Small intestine (tissue), 7 donors: ENCODE measurements around the gene B3GNT9. TPM values are rescaled to one million over a fixed set of nuclear protein-coding genes. Genes with fewer than 3 reads are reported as not detected.

Experiments used
- DNase-seq, 2 donors: peaks; one replicate each; pipeline versions ENCODE4 v3.0.0 to v3.0.0-alpha.2; 2013
- FAIRE-seq: peaks from 2 replicates; lab custom pipeline; 2012; peaks lifted over from hg19 to GRCh38; lab: Jason Lieb, UNC
- H3K27ac ChIP-seq, 3 donors: one replicate each; pipeline ENCODE4 v1.5.1; 2013; ENCODE audit warnings: low read length in 2 of 3, mild to moderate bottlenecking in 2 of 3, control low read depth in 1 of 3, inconsistent platforms in 1 of 3, low read depth in 1 of 3, moderate library complexity in 1 of 3
- H3K27me3 ChIP-seq, 3 donors: one replicate each; pipeline ENCODE4 v1.6.1; 2013; ENCODE audit warnings: low read length in 3 of 3, inconsistent platforms in 1 of 3; ENCODE audit not compliant: control insufficient read depth in 3 of 3, insufficient read depth in 3 of 3
- H3K36me3 ChIP-seq, 3 donors: one replicate each; pipeline ENCODE4 v1.6.1; 2013; ENCODE audit warnings: low read length in 3 of 3, inconsistent platforms in 1 of 3, low read depth in 1 of 3, mild to moderate bottlenecking in 1 of 3, moderate library complexity in 1 of 3; ENCODE audit not compliant: control insufficient read depth in 3 of 3, insufficient read depth in 2 of 3
- H3K4me1 ChIP-seq, 3 donors: one replicate each; pipeline ENCODE4 v1.6.1; 2013; ENCODE audit warnings: low read length in 2 of 3, inconsistent platforms in 1 of 3, low read depth in 1 of 3, mild to moderate bottlenecking in 1 of 3, moderate library complexity in 1 of 3; ENCODE audit not compliant: control insufficient read depth in 3 of 3, insufficient read depth in 2 of 3
- H3K4me3 ChIP-seq, 3 donors: one replicate each; pipeline ENCODE4 v1.5.1; 2013; ENCODE audit warnings: low read length in 3 of 3, control low read depth in 1 of 3, inconsistent platforms in 1 of 3, low read depth in 1 of 3, mild to moderate bottlenecking in 1 of 3, moderate library complexity in 1 of 3
- H3K9me3 ChIP-seq, 2 donors: one replicate each; pipeline ENCODE4 v1.6.1; 2013; ENCODE audit warnings: low read depth in 1 of 2, low read length in 1 of 2; ENCODE audit not compliant: control insufficient read depth in 2 of 2, insufficient read depth in 1 of 2
- WGBS, 3 donors: extraction: QIAGEN DNeasy Blood & Tissue Kit; methylation state at CpG; one replicate each; pipeline ENCODE4 v1.1.7; 2013; 5-methylcytosine and 5-hydroxymethylcytosine counted together
- polyA plus RNA-seq, 4 donors: library from polyadenylated mRNA; stranded (reverse) in 3 of 4; unstranded in 1 of 4; fragments of 200-250 nt in 3 of 4; fragments of 120-200 nt in 1 of 4; gene quantifications; one replicate each; pipeline versions ENCODE4 v1.2.1 to v1.2.3, GENCODE V29; 2013
- donor health status: healthy with polysubstance abuse.
- donor health status: control.
- donor health status: control.
- donor health status: Bipolar disorder and iron deficiency.
- donor health status: healthy.

Gene B3GNT9
- polyA plus RNA-seq, 4 donors = 0.89 to 4.9 (median 2.6) TPM

DNA sequence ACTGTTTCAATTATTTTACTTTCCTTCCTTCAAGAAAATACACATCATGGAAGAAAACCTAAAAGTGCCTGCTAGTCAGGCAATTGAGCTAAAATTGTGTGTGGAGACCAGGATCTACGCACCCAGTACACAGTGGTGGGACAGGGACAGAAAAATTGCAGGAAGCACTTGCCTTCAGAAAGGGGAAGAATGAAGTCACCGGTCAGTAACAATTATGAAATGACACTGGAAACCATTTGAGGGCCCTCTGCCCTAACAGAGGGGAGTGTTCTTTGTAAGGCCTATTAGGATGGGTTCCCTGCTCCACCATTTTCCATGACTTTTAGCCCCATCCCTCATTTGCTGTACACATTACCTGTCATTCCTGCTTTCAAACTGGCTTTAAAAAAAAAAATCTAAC, 45.6 kb downstream of the B3GNT9 start:
- peaks cover 0 to 2% (median 0%) of the 10 kb centered on the region in 3 donors for H3K36me3 ChIP-seq
- WGBS, 3 donors = 71 to 79% (median 79%) methylated on average over 2 of the region's 2 CpGs
- H3K27ac ChIP-seq = no peak overlapping the region
- FAIRE-seq (no peak), DNase-seq (no peak)
- H3K9me3 ChIP-seq = no peaks in the 10 kb centered on the region
- no peak overlapping the region for H3K4me3 ChIP-seq
- no peaks in the 10 kb centered on the region for H3K27me3 ChIP-seq
- peaks cover 0 to 6% (median 2%) of the 10 kb centered on the region in 3 donors for H3K4me1 ChIP-seq

- no peak overlapping the region for H3K27ac ChIP-seq
- FAIRE-seq (no peak), DNase-seq (peak; percentile 12)
- no peaks in the 10 kb centered on the region for H3K9me3 ChIP-seq
- no peaks in the 10 kb centered on the region for H3K27me3 ChIP-seq
- 66 to 79% (median 73%) methylated on average over 6 of the region's 6 CpGs for WGBS, 3 donors
- no peaks in the 10 kb centered on the region for H3K36me3 ChIP-seq
- no peak overlapping the region for H3K4me3 ChIP-seq
- peaks cover 0 to 6% (median 2%) of the 10 kb centered on the region in 3 donors for H3K4me1 ChIP-seq
These were observed 46.0 kb downstream of the B3GNT9 start for GRCh38 chr16:67104845-67105244.

GRCh38 chr16:67104061-67104460, 46.7 kb downstream of the B3GNT9 start:
- Histone ChIP-seq H3K27ac (no peak overlapping the region), H3K27me3 (no peaks in the 10 kb centered on the region), H3K4me1 (peaks cover 0 to 4% (median under 1%) of the 10 kb centered on the region in 3 donors), H3K9me3 (no peaks in the 10 kb centered on the region), H3K4me3 (no peak overlapping the region), H3K36me3 (peaks cover 0 to 2% (median 0%) of the 10 kb centered on the region in 3 donors)
- DNase-seq (peak in 1 of 2 donors; percentile 24), FAIRE-seq (no peak)
- WGBS, 3 donors = 60 to 63% (median 61%) methylated on average over 4 of the region's 4 CpGs

DNA sequence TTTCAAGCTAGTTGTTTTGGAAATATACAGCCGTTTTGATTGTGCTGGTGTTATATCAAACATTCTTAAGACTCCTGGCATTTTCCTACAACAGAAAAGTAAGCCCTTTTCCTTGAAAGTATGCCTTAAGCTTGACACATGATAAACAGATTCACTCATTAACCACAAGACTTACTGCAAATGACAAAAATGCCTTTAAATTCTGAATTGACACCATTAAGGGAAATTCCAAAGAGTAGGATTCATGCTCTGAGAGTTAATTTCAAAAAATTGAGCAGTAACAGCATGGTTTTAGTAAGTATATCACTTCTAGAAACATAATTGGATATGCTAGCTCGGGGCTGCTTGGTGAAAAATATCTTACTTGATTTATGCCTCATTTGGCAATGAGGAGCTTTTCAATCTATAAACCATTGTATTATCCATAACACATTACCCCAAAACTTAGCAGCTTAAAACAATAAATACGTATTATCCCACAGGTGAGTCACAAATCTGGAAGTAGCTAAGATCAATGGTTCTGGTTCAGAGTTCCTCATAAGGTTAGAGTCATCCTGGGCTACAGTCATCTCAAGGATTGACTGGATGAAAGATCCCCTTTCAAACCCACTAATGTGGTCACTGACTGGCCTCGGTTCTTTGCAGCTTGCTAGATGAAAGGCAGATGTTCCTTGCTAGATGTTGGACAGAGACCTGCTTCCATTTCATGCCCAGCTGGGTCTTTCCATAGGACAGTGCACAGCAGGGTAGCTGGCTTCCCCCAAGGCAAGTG, 49.3 kb downstream of the B3GNT9 start:
- Histone ChIP-seq H3K4me3 (no peak overlapping the region), H3K36me3 (peaks cover 0 to 11% (median 4%) of the 10 kb centered on the region in 3 donors), H3K4me1 (no peaks in the 10 kb centered on the region), H3K9me3 (no peaks in the 10 kb centered on the region), H3K27me3 (no peaks in the 10 kb centered on the region), H3K27ac (no peak overlapping the region)
- DNase-seq (no peak), FAIRE-seq (no peak)
- 77 to 88% (median 77%) methylated on average over 4 of the region's 4 CpGs for WGBS, 3 donors

DNA sequence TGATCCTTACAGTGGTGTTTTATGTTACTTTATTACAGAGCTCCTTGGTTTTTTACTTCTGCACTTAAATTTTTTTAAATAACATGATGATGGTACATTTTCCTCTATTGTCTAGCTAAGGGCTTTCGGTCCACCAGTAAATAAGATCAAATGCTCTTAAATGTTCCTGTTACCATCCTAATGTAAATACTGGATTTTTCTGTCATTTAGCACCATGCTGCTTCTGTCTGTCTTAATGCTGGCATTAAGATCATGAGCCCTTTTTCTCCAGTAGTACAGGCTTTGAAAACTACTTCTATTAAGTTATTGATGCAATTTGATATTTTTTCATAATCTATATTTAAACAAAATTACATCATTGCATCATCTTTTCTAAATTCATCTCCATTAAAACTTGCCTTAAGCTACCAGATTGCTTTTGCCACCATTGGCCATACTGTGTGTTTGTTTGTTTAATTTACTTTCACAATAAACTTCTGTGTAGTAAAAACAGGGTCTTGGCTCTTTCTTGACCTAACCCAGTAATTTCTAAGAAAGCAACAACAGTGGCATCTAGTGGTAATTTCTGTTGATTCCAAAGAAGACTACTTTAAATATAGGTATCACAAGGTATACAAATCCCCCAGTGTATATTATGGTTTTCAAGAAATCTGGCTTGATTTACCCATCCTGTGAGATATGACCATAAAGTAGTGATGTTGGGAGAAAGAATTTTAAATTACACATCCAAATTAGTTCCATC, 50.1 kb downstream of the B3GNT9 start:
- Histone ChIP-seq H3K4me1 (no peaks in the 10 kb centered on the region), H3K9me3 (no peaks in the 10 kb centered on the region), H3K4me3 (no peak overlapping the region), H3K27me3 (no peaks in the 10 kb centered on the region), H3K36me3 (peaks cover 0 to 15% (median 4%) of the 10 kb centered on the region in 3 donors), H3K27ac (no peak overlapping the region)
- DNase-seq = no peak
- WGBS, 3 donors = 100% methylated on average over 1 of the region's 1 CpG
- FAIRE-seq = no peak

DNA sequence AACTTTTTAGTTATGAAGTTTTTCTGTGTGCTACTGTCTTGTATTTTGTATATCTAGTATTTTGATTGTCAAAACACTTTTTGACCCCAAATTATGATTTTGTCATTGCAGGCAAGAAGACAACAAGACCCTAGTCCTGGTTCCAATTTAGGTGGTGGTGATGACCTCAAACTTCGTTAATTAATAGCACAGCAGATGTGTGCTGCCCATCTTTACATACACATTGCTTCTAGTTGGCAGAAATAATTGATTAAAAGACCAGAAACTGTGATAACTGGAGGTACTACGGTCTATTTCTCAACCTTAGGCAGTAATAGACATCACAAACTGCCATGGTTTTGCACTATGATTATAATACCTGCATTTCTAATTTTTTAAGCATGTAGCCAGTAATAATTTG, 52.2 kb downstream of the B3GNT9 start:
- peaks cover 0 to 21% (median 4%) of the 10 kb centered on the region in 3 donors for H3K36me3 ChIP-seq
- WGBS, 3 donors = 79 to 96% (median 93%) methylated on average over 2 of the region's 2 CpGs
- H3K27ac ChIP-seq = no peak overlapping the region
- no peak overlapping the region for H3K4me3 ChIP-seq
- DNase-seq (no peak), FAIRE-seq (no peak)
- no peaks in the 10 kb centered on the region for H3K4me1 ChIP-seq
- H3K9me3 ChIP-seq = no peaks in the 10 kb centered on the region
- H3K27me3 ChIP-seq = no peaks in the 10 kb centered on the region

Other genes with a start within 250 kb of the B3GNT9 start
- gene CDH16, start 232.1 kb downstream of the B3GNT9 start, polyA plus RNA-seq = 1 to 10 TPM in 3 of 4 donors, under 1 TPM in 1; 0.91 to 8.5 (median 4.4) TPM
- gene RRAD, start 225.5 kb downstream of the B3GNT9 start, polyA plus RNA-seq = 10 to 100 TPM in 1 of 4 donors, 1 to 10 TPM in 2, under 1 TPM in 1; 0.83 to 10.9 (median 3.6) TPM
- gene CIAO2B, start 216.6 kb downstream of the B3GNT9 start, polyA plus RNA-seq = 100 to 1,000 TPM in 3 of 4 donors, 10 to 100 TPM in 1; 79.7 to 274 (median 232) TPM
- gene CES2, start 215.5 kb downstream of the B3GNT9 start, polyA plus RNA-seq = 100 to 1,000 TPM; 221 to 337 (median 294) TPM
- gene CES3, start 189.7 kb downstream of the B3GNT9 start, polyA plus RNA-seq = 10 to 100 TPM; 14.6 to 36.0 (median 24.3) TPM
- 10 to 100 TPM in 2 of 4 donors, 1 to 10 TPM in 2; 4.8 to 26.3 (median 10.5) TPM for gene CES4A, start 162.4 kb downstream of the B3GNT9 start, polyA plus RNA-seq
- 10 to 100 TPM in 2 of 4 donors, 1 to 10 TPM in 2; 5.4 to 21.6 (median 10.7) TPM for gene CBFB, start 121.8 kb downstream of the B3GNT9 start, polyA plus RNA-seq
- gene PHAF1, start 41.1 kb downstream of the B3GNT9 start, polyA plus RNA-seq = 10 to 100 TPM in 2 of 4 donors, 1 to 10 TPM in 2; 5.9 to 13.6 (median 8.7) TPM
- 10 to 100 TPM; 16.6 to 37.8 (median 23.6) TPM for gene TRADD, start 8.9 kb upstream of the B3GNT9 start, polyA plus RNA-seq
- gene FBXL8, start 9.0 kb upstream of the B3GNT9 start, polyA plus RNA-seq = 10 to 100 TPM in 1 of 4 donors, 1 to 10 TPM in 3; 5.8 to 13.1 (median 6.9) TPM
- 10 to 100 TPM in 1 of 4 donors, 1 to 10 TPM in 3; 4.6 to 15.1 (median 7.6) TPM for gene HSF4, start 13.7 kb upstream of the B3GNT9 start, polyA plus RNA-seq
- gene NOL3, start 19.5 kb upstream of the B3GNT9 start, polyA plus RNA-seq = 10 to 100 TPM in 2 of 4 donors, 1 to 10 TPM in 2; 4.5 to 17.1 (median 9.5) TPM
- 10 to 100 TPM; 15.7 to 19.0 (median 18.2) TPM for gene MATCAP1, start 33.0 kb upstream of the B3GNT9 start, polyA plus RNA-seq
- gene EXOC3L1, start 39.1 kb upstream of the B3GNT9 start, polyA plus RNA-seq = 1 to 10 TPM; 1.6 to 7.9 (median 6.0) TPM
- 10 to 100 TPM; 48.6 to 63.7 (median 58.3) TPM for gene E2F4, start 41.2 kb upstream of the B3GNT9 start, polyA plus RNA-seq
- 100 to 1,000 TPM in 1 of 4 donors, 10 to 100 TPM in 3; 36.3 to 101 (median 67.4) TPM for gene ELMO3, start 48.1 kb upstream of the B3GNT9 start, polyA plus RNA-seq
- gene TMEM208, start 76.1 kb upstream of the B3GNT9 start, polyA plus RNA-seq = 100 to 1,000 TPM in 2 of 4 donors, 10 to 100 TPM in 2; 63.0 to 153 (median 102) TPM
- 10 to 100 TPM; 12.4 to 19.7 (median 15.8) TPM for gene FHOD1, start 96.5 kb upstream of the B3GNT9 start, polyA plus RNA-seq
- under 1 TPM in 3 of 4 donors, not detected in 1; 0.39 to 0.78 (median 0.54) TPM for gene SLC9A5, start 98.0 kb upstream of the B3GNT9 start, polyA plus RNA-seq
- gene PLEKHG4, start 128.5 kb upstream of the B3GNT9 start, polyA plus RNA-seq = 1 to 10 TPM; 1.6 to 7.9 (median 4.9) TPM
- gene KCTD19, start 175.7 kb upstream of the B3GNT9 start, polyA plus RNA-seq = under 1 TPM in 2 of 4 donors, not detected in 2; 0.01 to 0.19 TPM
- gene LRRC36, start 175.8 kb upstream of the B3GNT9 start, polyA plus RNA-seq = 1 to 10 TPM in 1 of 4 donors, under 1 TPM in 1, not detected in 2; 0.87 to 1.9 TPM
- gene TPPP3, start 242.5 kb upstream of the B3GNT9 start, polyA plus RNA-seq = 10 to 100 TPM; 10.3 to 34.8 (median 22.2) TPM